B cell (primary cell): ENCODE measurements around the gene CLCA1. TPM values are rescaled to one million over a fixed set of nuclear protein-coding genes. Genes with fewer than 3 reads are reported as not detected.

Experiments
- ATAC-seq: fragments of 200-7000 bp; cut with Tn5 transposase; one replicate; pipeline ENCODE4 v1.10.0; 2021; ENCODE audit warnings: low read depth, mild to moderate bottlenecking, moderate number of reproducible peaks, moderate library complexity
- CTCF ChIA-PET: fragments of 350-600 bp; sonication (Branson Sonifier 250); formaldehyde crosslinking; loops from one replicate; lab custom pipeline; 2021; ENCODE audit warnings: antibody characterized with exemption, inconsistent platforms; lab: Charles Lee
- POLR2A ChIA-PET: fragments of 350-600 bp; sonication (Branson Sonifier 250); formaldehyde crosslinking; loops from one replicate; lab custom pipeline; 2021; ENCODE audit warnings: antibody characterized with exemption; lab: Charles Lee
- DNase-seq: peaks from one replicate; pipeline ENCODE4 v3.0.0; 2013
- H2AFZ ChIP-seq: 2 replicates; pipeline ENCODE4 v1.6.1; 2012; ENCODE audit warnings: mild to moderate bottlenecking, low read depth, low read length; ENCODE audit not compliant: insufficient read depth, poor library complexity, severe bottlenecking
- H3K27ac ChIP-seq, 2 donors: 1 replicate in 1 of 2; 2 replicates in 1 of 2; pipeline ENCODE4 v1.5.1; 2012 to 2013; ENCODE audit warnings: low read length in 2 of 2, mild to moderate bottlenecking in 2 of 2, moderate library complexity in 1 of 2
- H3K27me3 ChIP-seq, 4 experiments: fragments of 200-600 bp in 1 of 4; sonication (generic) in 1 of 4; replicated peaks in 1 of 4; 1 replicate in 2 of 4; 2 replicates in 2 of 4; pipeline versions ENCODE4 v1.6.1 to v1.7.0; 2013 to 2016; ENCODE audit warnings: low read length in 3 of 4, mild to moderate bottlenecking in 2 of 4, mixed read lengths in 1 of 4, moderate library complexity in 1 of 4; ENCODE audit not compliant: insufficient read depth in 4 of 4, control insufficient read depth in 3 of 4; ENCODE audit errors: control extremely low read depth in 1 of 4
- H3K36me3 ChIP-seq, 2 experiments: replicated peaks in 1 of 2; 1 replicate in 1 of 2; 2 replicates in 1 of 2; pipeline versions ENCODE4 v1.6.1 to v1.7.1; 2013; ENCODE audit warnings: low read length in 1 of 2; ENCODE audit not compliant: insufficient read depth in 2 of 2, control insufficient read depth in 1 of 2; ENCODE audit errors: control extremely low read depth in 1 of 2, extremely low read depth in 1 of 2
- H3K4me1 ChIP-seq, 2 donors: fragments of 200-600 bp in 1 of 2; sonication (generic) in 1 of 2; 1 replicate in 1 of 2; 2 replicates in 1 of 2; pipeline versions ENCODE4 v1.5.1 to v1.6.1; 2013 to 2017; ENCODE audit warnings: low read length in 2 of 2; ENCODE audit not compliant: control insufficient read depth in 2 of 2, insufficient read depth in 2 of 2
- H3K4me2 ChIP-seq: replicated peaks from 2 replicates; pipeline ENCODE3; 2012; ENCODE audit warnings: mild to moderate bottlenecking, low read depth, low read length; ENCODE audit not compliant: poor library complexity, severe bottlenecking
- H3K4me3 ChIP-seq, 5 experiments: fragments of 200-600 bp in 1 of 5; sonication (generic) in 1 of 5; 1 replicate in 3 of 5; 2 replicates in 2 of 5; pipeline versions ENCODE4 v1.5.1 to v1.7.0; 2011 to 2016; ENCODE audit warnings: low read length in 4 of 5, mild to moderate bottlenecking in 4 of 5, low read depth in 2 of 5, control low read depth in 1 of 5, moderate library complexity in 1 of 5; ENCODE audit not compliant: insufficient read depth in 1 of 5; ENCODE audit errors: control extremely low read depth in 1 of 5, extremely low read depth in 1 of 5
- H3K79me2 ChIP-seq: fragments of 200-600 bp; sonication (generic); one replicate; pipeline ENCODE4 v1.6.0; 2016; ENCODE audit warnings: low read length; ENCODE audit not compliant: control insufficient read depth, insufficient read depth
- H3K9ac ChIP-seq: fragments of 200-600 bp; sonication (generic); 2 replicates; pipeline ENCODE4 v1.6.1; 2017; ENCODE audit warnings: mild to moderate bottlenecking, low read length, moderate library complexity
- H3K9me3 ChIP-seq, 3 donors: one replicate each; pipeline versions ENCODE4 v1.6.1 to v1.7.1; 2013; ENCODE audit warnings: low read length in 2 of 3; ENCODE audit not compliant: control insufficient read depth in 2 of 3, insufficient read depth in 1 of 3; ENCODE audit errors: control extremely low read depth in 1 of 3
- H4K20me1 ChIP-seq: 2 replicates; pipeline ENCODE4 v1.6.0; 2012; ENCODE audit warnings: mild to moderate bottlenecking, low read length; ENCODE audit not compliant: insufficient read depth, control insufficient read depth, poor library complexity, severe bottlenecking
- H3K27ac Mint-ChIP-seq: one replicate; pipeline ENCODE4 v1.8.0; 2021; ENCODE audit warnings: mixed read lengths
- H3K27me3 Mint-ChIP-seq: one replicate; pipeline ENCODE4 v1.8.0; 2021; ENCODE audit warnings: mixed read lengths
- H3K4me1 Mint-ChIP-seq: one replicate; pipeline ENCODE4 v1.8.0; 2021; ENCODE audit warnings: mixed read lengths
- H3K4me3 Mint-ChIP-seq: one replicate; pipeline ENCODE4 v1.8.0; 2021; ENCODE audit warnings: mixed read lengths
- H3K9me3 Mint-ChIP-seq: one replicate; pipeline ENCODE4 v1.8.0; 2022; ENCODE audit warnings: mixed read lengths; ENCODE audit not compliant: insufficient read depth
- CTCF ChIP-seq: fragments of 200-600 bp; IDR thresholded peaks from one replicate; pipeline ENCODE4 v1.8.0; 2022; ENCODE audit warnings: antibody characterized with exemption, mild to moderate bottlenecking
- EZH2 ChIP-seq: IDR thresholded peaks from 2 replicates; pipeline ENCODE4 v1.6.1; 2012; ENCODE audit warnings: borderline replicate concordance, low read depth, mild to moderate bottlenecking, moderate library complexity, low read length; ENCODE audit not compliant: insufficient read depth, poor library complexity, severe bottlenecking
- WGBS: methylation state at CpG from one replicate; pipeline ENCODE4 v1.1.5; 2013; ENCODE audit warnings: missing lambda C conversion rate; ENCODE audit not compliant: insufficient coverage; 5-methylcytosine and 5-hydroxymethylcytosine counted together
- intact Hi-C: fragments of 100-400 bp; cut with micrococcal nuclease; formaldehyde crosslinking; loops from one replicate; pipeline ENCODE4 v1.10.0; 2022
- polyA plus RNA-seq: library from polyadenylated mRNA; depleted of rRNA; stranded (reverse); fragments of >200 nt; gene quantifications from 2 replicates; pipeline ENCODE4 v1.2.3, GENCODE V29; 2012
- total RNA-seq, 2 donors: library from RNA; stranded (reverse); fragments of 120-200 nt in 1 of 2; gene quantifications; 1 replicate in 1 of 2; 2 replicates in 1 of 2; pipeline versions ENCODE4 v1.2.3 to v1.2.4, GENCODE V29; 2013 to 2022

The CLCA1 gene
- total and polyA plus RNA-seq, 2 donors (not counting 1 experiment from before 2014, with no cell fraction given): not detected

GRCh38 chr1:86470859-86471258, 2.1 kb downstream of the CLCA1 start:
- Histone ChIP-seq H3K4me3 (no peak overlapping the region), H3K4me1 (no peaks in the 10 kb centered on the region), H4K20me1 (no peaks in the 10 kb centered on the region), H3K36me3 (no peaks in the 10 kb centered on the region), H3K27me3 (peaks cover 0 to 3% (median 0%) of the 10 kb centered on the region in 4 experiments), H3K9ac (no peak overlapping the region), H3K9me3 (no peaks in the 10 kb centered on the region), H2AFZ (no peak overlapping the region), H3K79me2 (no peaks in the 10 kb centered on the region), H3K27ac (no peak overlapping the region), H3K4me2 (no peak overlapping the region)
- no peak overlapping the region for H3K27ac Mint-ChIP-seq
- CTCF ChIA-PET: interaction anchor here (0.6 to 1.5 kb wide), 3 partner anchors 18 to 217 kb away, joined by 3 to 6 read pairs (median 3); no protein-coding TSS in a partner anchor
- no peak for TF ChIP-seq CTCF
- no peak for TF ChIP-seq EZH2
- H3K27me3 Mint-ChIP-seq: peaks cover 13% of the 10 kb centered on the region
- intact Hi-C loops: loop anchor here (5.0 to 10.0 kb wide), 2 partner anchors 214 to 271 kb away; no protein-coding TSS in a partner anchor
- WGBS: 60% methylated on average over 1 of the region's 10 CpGs
- POLR2A ChIA-PET: no interaction called here
- H3K4me1 Mint-ChIP-seq: peaks cover 4% of the 10 kb centered on the region
- no peaks in the 10 kb centered on the region for H3K9me3 Mint-ChIP-seq
- no peak overlapping the region for H3K4me3 Mint-ChIP-seq
- DNase-seq (no peak), ATAC-seq (no peak)

- peaks cover 11% of the 10 kb centered on the region for H3K27me3 Mint-ChIP-seq
- no peaks in the 10 kb centered on the region for H3K9me3 Mint-ChIP-seq
- Histone ChIP-seq H3K4me3 (no peak overlapping the region), H3K27ac (no peak overlapping the region), H3K4me2 (no peak overlapping the region), H3K36me3 (no peaks in the 10 kb centered on the region), H3K9ac (no peak overlapping the region), H3K4me1 (no peaks in the 10 kb centered on the region), H3K9me3 (no peaks in the 10 kb centered on the region), H4K20me1 (no peaks in the 10 kb centered on the region), H2AFZ (no peak overlapping the region), H3K27me3 (peaks cover 0 to 3% (median 0%) of the 10 kb centered on the region in 4 experiments), H3K79me2 (no peaks in the 10 kb centered on the region)
- POLR2A ChIA-PET: no interaction called here
- no peak for DNase-seq
- ATAC-seq: no peak
- no peak overlapping the region for H3K4me3 Mint-ChIP-seq
- no peak for TF ChIP-seq EZH2
- TF ChIP-seq CTCF: no peak
- H3K27ac Mint-ChIP-seq: no peak overlapping the region
- peaks cover 4% of the 10 kb centered on the region for H3K4me1 Mint-ChIP-seq
- CTCF ChIA-PET: interaction anchor here (0.6 to 5.3 kb wide), 3 partner anchors 19 to 216 kb away, joined by 3 to 67 read pairs (median 28); no protein-coding TSS in a partner anchor
- intact Hi-C loops: loop anchor here (5.0 to 10.0 kb wide), 2 partner anchors 214 to 271 kb away; no protein-coding TSS in a partner anchor
Observed at GRCh38 chr1:86471291-86471690, 2.6 kb downstream of the CLCA1 start.
